Measurements from ENCODE around the gene FANCI. TPM values are rescaled to one million over a fixed set of nuclear protein-coding genes. Genes with fewer than 3 reads are reported as not detected.

FANCI gene
- total and polyA plus RNA-seq, 2 of the 4 experiments (the other 2 are of a cell fraction): 13.2 to 34.2 TPM

DNA sequence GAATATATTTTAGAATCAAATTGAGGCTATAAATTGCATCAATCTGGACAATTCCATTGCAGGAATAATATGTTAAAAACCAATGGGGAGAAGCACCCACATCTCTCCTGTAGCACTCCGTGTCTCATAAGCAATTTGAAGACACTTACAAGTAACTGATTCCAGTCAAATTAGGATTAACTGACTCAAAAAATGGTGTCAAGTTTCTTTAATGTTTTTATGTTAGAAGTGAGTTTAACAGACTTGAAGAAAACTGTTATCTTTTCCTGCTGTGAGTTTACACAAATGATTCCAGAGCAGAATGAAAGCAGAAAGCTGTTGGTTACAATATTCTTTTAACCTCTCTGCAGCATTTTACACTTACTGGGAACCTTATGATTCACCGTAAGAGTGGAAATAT is 45.6 kb upstream of the FANCI start:
- in situ Hi-C loops (cut with MboI; ENCODE audit: low sequenced_read_pairs): no loop called here
- no peaks in the 10 kb centered on the region for H3K79me1 ChIP-seq (ENCODE audit: low read depth in 1 of 2, low read length in 2 of 2)
- intact Hi-C loops (cut with micrococcal nuclease): no loop called here

More for the DNA sequence above, 45.6 kb upstream of the FANCI start:
- Histone ChIP-seq H3K14ac (replicated peaks; ENCODE audit: low read depth, low read length) (no peak overlapping the region), H2AK9ac (replicated peaks; ENCODE audit: low read depth, low read length, poor library complexity) (no peak overlapping the region), H3K4me2 (ENCODE audit: low read depth, low read length) (peak overlapping the region; percentile 38; the same call in 1 of the 2 replicates), H3K36me3 (ENCODE audit: control insufficient read depth, insufficient read depth, low read length) (peaks cover 21% of the 10 kb centered on the region), H2AFZ (replicated peaks; ENCODE audit: low read length, poor library complexity) (no peak overlapping the region), H3K27ac (ENCODE audit: insufficient read depth, low read length) (no peak overlapping the region), H4K20me1 (ENCODE audit: insufficient read depth, low read length) (no peaks in the 10 kb centered on the region), H4K5ac (ENCODE audit: low read depth, low read length) (no peak overlapping the region), H3K4me3 (ENCODE audit: insufficient read depth, low read depth, low read length) (no peak overlapping the region), H4K91ac (ENCODE audit: insufficient read depth, low read depth, low read length) (no peak overlapping the region), H2AK5ac (ENCODE audit: low read depth, low read length) (no peak overlapping the region), H2BK120ac (ENCODE audit: low read depth, low read length) (no peak overlapping the region), H3K18ac (ENCODE audit: low read depth, low read length) (no peak overlapping the region), H3K4me1 (ENCODE audit: control insufficient read depth, insufficient read depth, low read length) (peaks cover 9% of the 10 kb centered on the region), H2BK15ac (ENCODE audit: low read depth, low read length) (no peak overlapping the region), H3K9me3 (ENCODE audit: control insufficient read depth, insufficient read depth, low read length) (no peaks in the 10 kb centered on the region), H3K9ac (ENCODE audit: low read depth, low read length) (no peak overlapping the region), H3K56ac (ENCODE audit: extremely low read depth, insufficient read depth, low read length) (no peak overlapping the region), H3K23ac (ENCODE audit: low read depth, low read length) (no peak overlapping the region), H4K8ac (ENCODE audit: low read depth in 2 of 2, low read length in 2 of 2) (no peak overlapping the region), H3K9me1 (ENCODE audit: insufficient read depth, low read length) (0 out of 2 replicates have a peak, but pooled peaks cover 3% of the 10 kb centered on the region), H2BK5ac (ENCODE audit: low read depth, low read length, poor library complexity, severe bottlenecking) (no peak overlapping the region), H3K27me3 (ENCODE audit: control insufficient read depth, insufficient read depth, low read length) (no peaks in the 10 kb centered on the region), H3K4ac (ENCODE audit: low read depth, low read length) (no peak overlapping the region), H2BK20ac (ENCODE audit: low read depth, low read length) (no peak overlapping the region)
- dilution Hi-C loops (cut with HindIII; ENCODE audit: low sequenced_read_pairs, unreplicated experiment): no loop called here
- 83% methylated on average over 1 of the region's 2 CpGs; no CpG with 5 or more reads in 1 of the 2 experiments for WGBS, 2 experiments (ENCODE audit: extremely low coverage in 2 of 2, insufficient read length in 1 of 2)
- no TSS peak for BruUV-seq (replicated peaks)
- ATAC-seq (ENCODE audit: low read depth) (peak; percentile 46), DNase-seq (no peak)
- ChIA-PET POLR2A (ENCODE audit: unreplicated experiment) (no interaction called here), CTCF (interaction anchor here (2.1 kb wide), 1 partner anchor 9 kb away, joined by 8 read pairs; no protein-coding TSS in a partner anchor)
- TF ChIP-seq, protein P1, sequence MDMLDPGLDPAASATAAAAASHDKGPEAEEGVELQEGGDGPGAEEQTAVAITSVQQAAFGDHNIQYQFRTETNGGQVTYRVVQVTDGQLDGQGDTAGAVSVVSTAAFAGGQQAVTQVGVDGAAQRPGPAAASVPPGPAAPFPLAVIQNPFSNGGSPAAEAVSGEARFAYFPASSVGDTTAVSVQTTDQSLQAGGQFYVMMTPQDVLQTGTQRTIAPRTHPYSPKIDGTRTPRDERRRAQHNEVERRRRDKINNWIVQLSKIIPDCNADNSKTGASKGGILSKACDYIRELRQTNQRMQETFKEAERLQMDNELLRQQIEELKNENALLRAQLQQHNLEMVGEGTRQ (IDR thresholded peaks at IDR 0.05; ENCODE audit: low read depth, low read length): no peak
- no peak for TF ChIP-seq BHLHE40 (IDR thresholded peaks at IDR 0.05; ENCODE audit: low read depth, low read length)
- no peak for TF ChIP-seq POLR2A (IDR thresholded peaks at IDR 0.05; ENCODE audit: low read depth, low read length)
- TF ChIP-seq, protein P2, sequence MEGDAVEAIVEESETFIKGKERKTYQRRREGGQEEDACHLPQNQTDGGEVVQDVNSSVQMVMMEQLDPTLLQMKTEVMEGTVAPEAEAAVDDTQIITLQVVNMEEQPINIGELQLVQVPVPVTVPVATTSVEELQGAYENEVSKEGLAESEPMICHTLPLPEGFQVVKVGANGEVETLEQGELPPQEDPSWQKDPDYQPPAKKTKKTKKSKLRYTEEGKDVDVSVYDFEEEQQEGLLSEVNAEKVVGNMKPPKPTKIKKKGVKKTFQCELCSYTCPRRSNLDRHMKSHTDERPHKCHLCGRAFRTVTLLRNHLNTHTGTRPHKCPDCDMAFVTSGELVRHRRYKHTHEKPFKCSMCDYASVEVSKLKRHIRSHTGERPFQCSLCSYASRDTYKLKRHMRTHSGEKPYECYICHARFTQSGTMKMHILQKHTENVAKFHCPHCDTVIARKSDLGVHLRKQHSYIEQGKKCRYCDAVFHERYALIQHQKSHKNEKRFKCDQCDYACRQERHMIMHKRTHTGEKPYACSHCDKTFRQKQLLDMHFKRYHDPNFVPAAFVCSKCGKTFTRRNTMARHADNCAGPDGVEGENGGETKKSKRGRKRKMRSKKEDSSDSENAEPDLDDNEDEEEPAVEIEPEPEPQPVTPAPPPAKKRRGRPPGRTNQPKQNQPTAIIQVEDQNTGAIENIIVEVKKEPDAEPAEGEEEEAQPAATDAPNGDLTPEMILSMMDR (conservative IDR thresholded peaks at IDR 0.05; ENCODE audit: low read depth, low read length): no peak
- no peak for TF ChIP-seq CEBPB (IDR thresholded peaks at IDR 0.05; ENCODE audit: low read depth, low read length)
- TF ChIP-seq MAZ (IDR thresholded peaks at IDR 0.05; ENCODE audit: borderline replicate concordance, low read depth, low read length): no peak
- TF ChIP-seq RAD21 (IDR thresholded peaks at IDR 0.05; ENCODE audit: low read length): no peak
- TF ChIP-seq MAFK (IDR thresholded peaks at IDR 0.05; ENCODE audit: low read depth, low read length): no peak
- TF ChIP-seq MXI1 (IDR thresholded peaks at IDR 0.05; ENCODE audit: borderline replicate concordance, low read depth, low read length): no peak
- TF ChIP-seq NFE2L2 (IDR thresholded peaks at IDR 0.05; ENCODE audit: low read depth, low read length): no peak
- TF ChIP-seq ELK1 (IDR thresholded peaks at IDR 0.05; ENCODE audit: borderline replicate concordance, low read depth, low read length): no peak
- no peak for TF ChIP-seq RFX5 (IDR thresholded peaks at IDR 0.05; ENCODE audit: low read depth, low read length)
